T-helper 22 cell (primary cell): ENCODE measurements around the gene SLC51B.
"Not testable (repeated sequence)": the region's sequence is repeated elsewhere in the genome, so short reads cannot be mapped to it uniquely, and the experiment has no call there.

ENCODE experiments used
- DNase-seq: peaks from one replicate; pipeline ENCODE4 v3.0.0-alpha.2; 2020; ENCODE audit warnings: low read depth

The SLC51B gene

GRCh38 chr15:65066001-65066634 lies 20.9 kb downstream of the SLC51B start:
- DNase-seq, result no peak

- DNase-seq, result no peak
These were observed 21.6 kb downstream of the SLC51B start for GRCh38 chr15:65066635-65067316.

- DNase-seq, result no peak
These were observed 22.1 kb downstream of the SLC51B start for GRCh38 chr15:65067317-65067644.

- no peak for DNase-seq
These were observed 22.6 kb downstream of the SLC51B start, which contains the start of gene RASL12 for GRCh38 chr15:65067645-65068402. Gene RASL12 (minus strand): TSS chr15:65067991. CDS start chr15:65067835, 156 bp downstream.

- DNase-seq, result no peak
These were observed 23.2 kb downstream of the SLC51B start for GRCh38 chr15:65068403-65068788.

GRCh38 chr15:65069179-65069578 lies 24.0 kb downstream of the SLC51B start:
- DNase-seq, result no peak

GRCh38 chr15:65069779-65070546 lies 24.8 kb downstream of the SLC51B start:
- no peak for DNase-seq

- no peak for DNase-seq
These were observed 26.2 kb downstream of the SLC51B start for GRCh38 chr15:65071381-65071811.

- DNase-seq, result no peak
These were observed 26.8 kb downstream of the SLC51B start for GRCh38 chr15:65072027-65072426.

- DNase-seq, result no peak
These were observed 27.4 kb downstream of the SLC51B start for GRCh38 chr15:65072617-65073016.

- not testable (repeated sequence) for DNase-seq
These were observed 29.8 kb downstream of the SLC51B start for GRCh38 chr15:65074946-65075345.

- DNase-seq, result not testable (repeated sequence)
These were observed 30.6 kb downstream of the SLC51B start for GRCh38 chr15:65075607-65076395.

- DNase-seq, result no peak
These were observed 31.5 kb downstream of the SLC51B start, which contains the start of gene KBTBD13 for GRCh38 chr15:65076486-65077290. Gene KBTBD13 (plus strand): TSS chr15:65076746. CDS start chr15:65076816, 70 bp downstream.

- DNase-seq, result no peak
These were observed 32.2 kb downstream of the SLC51B start for GRCh38 chr15:65077291-65077980.

- DNase-seq, result no peak
These were observed 32.8 kb downstream of the SLC51B start for GRCh38 chr15:65077981-65078352.

- no peak for DNase-seq
These were observed 34.4 kb downstream of the SLC51B start for GRCh38 chr15:65079580-65079979.

- no peak for DNase-seq
These were observed 36.1 kb downstream of the SLC51B start for GRCh38 chr15:65081270-65081669.

GRCh38 chr15:65081758-65082157 lies 36.6 kb downstream of the SLC51B start:
- DNase-seq, result no peak

GRCh38 chr15:65082303-65082953 lies 37.2 kb downstream of the SLC51B start:
- DNase-seq, result no peak
